ENCODE data around the gene DBET.
"Not testable (repeated sequence)": the region's sequence is repeated elsewhere in the genome, so short reads cannot be mapped to it uniquely, and the experiment has no call there.

DBET gene

GRCh38 chr4:190112879-190113278 is 48.6 kb downstream of the DBET start:
- not testable (repeated sequence) for H3K36me3 ChIP-seq (ENCODE audit: control insufficient read depth, insufficient read depth, low read length); H3K27me3 ChIP-seq (ENCODE audit: control insufficient read depth, insufficient read depth, low read length); H3K4me1 ChIP-seq (ENCODE audit: control insufficient read depth, insufficient read depth, low read length); H3K4me3 ChIP-seq (ENCODE audit: low read depth, low read length); H3K9ac ChIP-seq (ENCODE audit: low read depth, low read length)
- peaks cover 46% of the 10 kb centered on the region for H3K9me3 ChIP-seq (ENCODE audit: control insufficient read depth, insufficient read depth, low read length)

- not testable (repeated sequence) for H3K9ac ChIP-seq (ENCODE audit: low read depth, low read length); H3K27me3 ChIP-seq (ENCODE audit: control insufficient read depth, insufficient read depth, low read length); H3K4me1 ChIP-seq (ENCODE audit: control insufficient read depth, insufficient read depth, low read length); H3K4me3 ChIP-seq (ENCODE audit: low read depth, low read length); H3K36me3 ChIP-seq (ENCODE audit: control insufficient read depth, insufficient read depth, low read length)
- H3K9me3 ChIP-seq (ENCODE audit: control insufficient read depth, insufficient read depth, low read length) = peaks cover 25% of the 10 kb centered on the region
Observed at GRCh38 chr4:190114991-190115390, 50.7 kb downstream of the DBET start.
